ENCODE measurements around the gene SLC35B1.

GRCh38 chr17:49664706-49665211, 43.0 kb downstream of the SLC35B1 start:
- TF ChIP-seq EZH2 (IDR thresholded peaks at IDR 0.05; ENCODE audit: borderline replicate concordance, low read depth, low read length, poor library complexity, severe bottlenecking) (no peak), CTCF (conservative IDR thresholded peaks at IDR 0.05; ENCODE audit: low read depth, low read length) (no peak)
